ENCODE measurements around the gene AATK.

Gene AATK

DNA sequence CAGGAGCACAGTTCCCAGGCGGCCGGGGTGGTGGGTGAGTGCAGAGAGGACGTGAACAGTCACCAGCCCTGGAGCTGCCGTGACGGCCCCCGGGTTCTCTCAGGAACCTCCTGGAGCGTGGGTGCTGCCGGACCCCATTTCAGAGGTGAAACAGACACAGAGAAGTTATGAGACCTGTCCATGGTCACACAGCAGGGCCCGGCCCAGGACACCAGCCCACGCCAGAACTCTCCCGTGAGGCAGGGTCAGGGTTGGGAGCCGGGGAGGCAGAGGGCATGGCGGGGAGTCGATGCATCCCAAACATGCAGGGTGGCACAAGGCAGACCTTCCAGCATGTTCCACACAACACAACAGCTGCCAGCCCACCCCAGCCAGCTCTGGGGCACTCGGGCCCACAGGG, 4.5 kb downstream of the AATK start:
- TF ChIP-seq, protein P1, sequence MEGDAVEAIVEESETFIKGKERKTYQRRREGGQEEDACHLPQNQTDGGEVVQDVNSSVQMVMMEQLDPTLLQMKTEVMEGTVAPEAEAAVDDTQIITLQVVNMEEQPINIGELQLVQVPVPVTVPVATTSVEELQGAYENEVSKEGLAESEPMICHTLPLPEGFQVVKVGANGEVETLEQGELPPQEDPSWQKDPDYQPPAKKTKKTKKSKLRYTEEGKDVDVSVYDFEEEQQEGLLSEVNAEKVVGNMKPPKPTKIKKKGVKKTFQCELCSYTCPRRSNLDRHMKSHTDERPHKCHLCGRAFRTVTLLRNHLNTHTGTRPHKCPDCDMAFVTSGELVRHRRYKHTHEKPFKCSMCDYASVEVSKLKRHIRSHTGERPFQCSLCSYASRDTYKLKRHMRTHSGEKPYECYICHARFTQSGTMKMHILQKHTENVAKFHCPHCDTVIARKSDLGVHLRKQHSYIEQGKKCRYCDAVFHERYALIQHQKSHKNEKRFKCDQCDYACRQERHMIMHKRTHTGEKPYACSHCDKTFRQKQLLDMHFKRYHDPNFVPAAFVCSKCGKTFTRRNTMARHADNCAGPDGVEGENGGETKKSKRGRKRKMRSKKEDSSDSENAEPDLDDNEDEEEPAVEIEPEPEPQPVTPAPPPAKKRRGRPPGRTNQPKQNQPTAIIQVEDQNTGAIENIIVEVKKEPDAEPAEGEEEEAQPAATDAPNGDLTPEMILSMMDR (IDR thresholded peaks at IDR 0.05) = no peak
- Mint-ChIP-seq H3K36me3 (ENCODE audit: low read depth) (no peaks in the 10 kb centered on the region), H3K4me1 (peaks cover 13% of the 10 kb centered on the region), H3K27ac (no peak overlapping the region), H3K9me3 (no peaks in the 10 kb centered on the region), H3K27me3 (ENCODE audit: low read depth, poor library complexity) (no peaks in the 10 kb centered on the region), H3K4me3 (no peak overlapping the region)
- no peak for DNase-seq

DNA sequence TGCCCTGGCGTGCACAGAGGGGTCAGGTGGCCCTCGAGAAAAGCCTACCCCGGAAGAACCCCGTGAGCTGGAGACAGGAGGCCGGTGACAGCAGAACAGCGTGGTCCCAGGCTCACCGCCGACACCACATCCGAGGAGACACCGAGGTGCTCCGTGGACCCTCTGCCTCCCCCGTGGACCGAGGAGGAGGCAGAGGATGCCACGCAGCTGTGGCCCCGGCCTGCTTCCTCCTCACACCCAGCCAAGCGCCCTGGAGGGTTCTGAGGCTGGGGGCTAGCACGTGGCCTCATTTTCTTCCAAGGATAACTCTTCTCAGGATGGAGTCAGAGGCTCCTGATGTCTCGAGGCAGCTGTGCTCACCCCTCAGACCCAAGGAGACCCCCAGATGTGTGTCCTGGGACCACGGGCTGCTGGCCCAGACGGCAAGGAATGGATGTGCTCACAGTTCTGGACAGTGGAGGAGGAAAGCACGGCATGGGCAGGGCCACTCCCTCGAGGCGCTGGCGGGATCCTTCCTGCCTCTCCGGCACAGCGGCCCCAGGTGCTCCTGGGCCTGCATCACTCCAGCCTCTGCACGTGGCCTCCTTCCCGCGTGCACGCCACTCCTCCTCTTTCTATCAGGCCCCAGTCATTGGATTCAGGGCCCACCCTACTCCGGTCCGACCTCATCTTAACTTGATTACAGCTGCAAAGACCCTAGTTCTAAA, 5.1 kb downstream of the AATK start:
- no peaks in the 10 kb centered on the region for H3K27me3 Mint-ChIP-seq (ENCODE audit: low read depth, poor library complexity)
- H3K27ac Mint-ChIP-seq = no peak overlapping the region
- no peak for DNase-seq
- no peaks in the 10 kb centered on the region for H3K36me3 Mint-ChIP-seq (ENCODE audit: low read depth)
- peaks cover 13% of the 10 kb centered on the region for H3K4me1 Mint-ChIP-seq
- H3K9me3 Mint-ChIP-seq = no peaks in the 10 kb centered on the region
- TF ChIP-seq, protein P1 (IDR thresholded peaks at IDR 0.05) = no peak
- H3K4me3 Mint-ChIP-seq = no peak overlapping the region

DNA sequence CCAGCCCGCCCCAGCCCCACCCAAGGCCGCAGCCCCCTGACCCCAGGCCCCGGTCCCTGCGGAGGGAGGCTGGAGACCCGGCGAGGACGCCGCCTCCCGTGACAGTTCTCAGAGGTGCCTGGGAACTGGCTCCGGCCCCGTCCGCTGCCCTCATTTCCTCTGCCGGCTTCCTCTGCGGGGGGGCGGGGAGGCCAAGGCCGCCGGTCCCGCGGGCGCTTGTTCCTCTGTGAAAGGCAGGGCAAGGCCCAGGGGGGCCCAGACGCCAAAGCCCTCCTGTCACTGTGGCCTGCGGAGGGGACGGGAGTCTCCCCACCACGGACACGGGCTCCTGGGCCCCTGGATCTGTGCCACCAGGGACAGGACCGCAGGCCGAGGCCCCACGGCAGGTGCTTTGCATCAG, 5.7 kb downstream of the AATK start:
- Mint-ChIP-seq H3K27ac (no peak overlapping the region), H3K4me1 (peaks cover 13% of the 10 kb centered on the region), H3K9me3 (no peaks in the 10 kb centered on the region), H3K27me3 (ENCODE audit: low read depth, poor library complexity) (peaks cover 5% of the 10 kb centered on the region), H3K36me3 (ENCODE audit: low read depth) (no peaks in the 10 kb centered on the region), H3K4me3 (no peak overlapping the region)
- DNase-seq = no peak
- TF ChIP-seq, protein P1 (IDR thresholded peaks at IDR 0.05) = no peak

DNA sequence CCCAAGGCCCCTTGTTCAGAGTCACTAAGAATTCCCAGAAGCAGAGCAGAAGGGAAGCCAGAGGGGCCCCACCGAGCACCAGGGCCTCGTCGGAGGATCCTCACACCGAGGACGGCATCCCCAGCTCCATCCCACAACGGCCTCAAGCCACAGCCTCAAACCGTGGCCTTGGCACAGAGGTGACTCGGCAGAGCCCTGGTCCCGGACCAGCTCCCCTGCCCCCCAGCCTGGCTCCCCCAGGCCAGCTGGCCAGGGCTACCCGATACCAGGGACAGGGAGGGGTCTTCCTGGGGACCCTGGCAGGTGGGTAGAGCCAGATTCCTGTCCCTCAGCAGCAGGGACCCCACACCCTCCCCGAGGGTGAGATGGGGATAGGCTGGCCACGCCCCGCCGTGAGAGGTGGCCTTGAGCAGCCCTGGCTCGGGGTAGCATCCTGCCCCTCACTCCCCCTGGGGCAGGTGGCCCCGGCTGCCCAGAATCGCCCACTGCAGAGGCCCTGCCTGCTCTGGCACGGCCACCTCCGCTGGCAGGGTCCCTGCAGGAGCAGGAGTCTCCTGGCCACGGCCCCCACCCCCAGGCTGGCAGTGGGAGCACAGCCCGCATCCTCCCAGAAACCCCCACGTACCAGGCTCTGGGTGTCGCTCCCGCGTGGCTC, 6.3 kb downstream of the AATK start:
- Mint-ChIP-seq H3K4me3 (no peak overlapping the region), H3K27me3 (ENCODE audit: low read depth, poor library complexity) (peaks cover 7% of the 10 kb centered on the region), H3K36me3 (ENCODE audit: low read depth) (no peaks in the 10 kb centered on the region), H3K27ac (no peak overlapping the region), H3K4me1 (peaks cover 12% of the 10 kb centered on the region), H3K9me3 (no peaks in the 10 kb centered on the region)
- TF ChIP-seq, protein P1 (IDR thresholded peaks at IDR 0.05) = no peak
- DNase-seq = no peak

DNA sequence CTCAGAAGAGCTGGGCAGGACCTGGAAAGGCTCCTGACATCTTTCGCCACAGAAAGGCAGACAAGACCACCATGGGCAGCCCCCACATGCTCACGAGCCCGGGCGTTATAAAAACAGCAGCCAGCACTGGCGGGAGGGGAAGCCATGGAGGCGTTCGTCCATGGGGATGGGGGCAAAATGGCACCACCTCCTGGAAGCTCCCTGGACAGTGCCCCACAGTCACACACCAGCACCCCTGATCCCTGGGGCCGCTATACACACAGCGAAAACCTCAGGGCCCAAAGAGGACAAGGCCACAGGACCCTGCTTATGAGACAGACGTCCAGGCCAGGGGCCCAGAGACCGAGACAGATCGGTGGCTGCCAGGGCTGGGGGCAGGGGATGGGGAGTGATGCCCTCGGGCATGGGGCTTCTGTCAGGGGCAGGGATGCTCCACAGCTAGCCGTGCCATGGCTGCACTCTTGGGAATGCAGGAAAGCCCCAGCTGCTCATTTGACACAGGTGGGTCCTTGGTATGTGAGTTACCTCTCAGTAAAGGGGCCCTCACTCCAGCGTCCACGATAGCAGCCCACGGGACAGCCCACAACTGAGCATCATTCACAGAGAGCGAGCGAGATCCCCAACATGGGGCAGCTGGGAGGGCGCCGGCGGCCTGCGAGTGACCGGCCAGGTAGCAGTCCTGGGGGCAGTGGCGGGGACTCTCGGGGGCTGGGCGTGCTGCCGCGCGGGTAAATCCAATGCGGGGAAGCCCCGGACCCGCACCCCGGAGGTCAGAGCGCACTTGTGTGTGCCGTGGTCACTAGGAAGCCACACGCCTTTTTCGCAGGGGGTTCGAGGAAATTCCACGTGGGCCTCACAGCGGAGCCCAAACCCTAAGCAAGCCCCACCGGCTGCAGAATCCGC, 7.1 kb downstream of the AATK start:
- no peaks in the 10 kb centered on the region for H3K36me3 Mint-ChIP-seq (ENCODE audit: low read depth)
- DNase-seq = no peak
- H3K4me1 Mint-ChIP-seq = peaks cover 4% of the 10 kb centered on the region
- no peaks in the 10 kb centered on the region for H3K9me3 Mint-ChIP-seq
- H3K27me3 Mint-ChIP-seq (ENCODE audit: low read depth, poor library complexity) = peaks cover 7% of the 10 kb centered on the region
- H3K27ac Mint-ChIP-seq = no peak overlapping the region
- no peak overlapping the region for H3K4me3 Mint-ChIP-seq
- TF ChIP-seq, protein P1 (IDR thresholded peaks at IDR 0.05) = no peak
